ENCODE measurements around the gene FUT9.

FUT9 gene

DNA sequence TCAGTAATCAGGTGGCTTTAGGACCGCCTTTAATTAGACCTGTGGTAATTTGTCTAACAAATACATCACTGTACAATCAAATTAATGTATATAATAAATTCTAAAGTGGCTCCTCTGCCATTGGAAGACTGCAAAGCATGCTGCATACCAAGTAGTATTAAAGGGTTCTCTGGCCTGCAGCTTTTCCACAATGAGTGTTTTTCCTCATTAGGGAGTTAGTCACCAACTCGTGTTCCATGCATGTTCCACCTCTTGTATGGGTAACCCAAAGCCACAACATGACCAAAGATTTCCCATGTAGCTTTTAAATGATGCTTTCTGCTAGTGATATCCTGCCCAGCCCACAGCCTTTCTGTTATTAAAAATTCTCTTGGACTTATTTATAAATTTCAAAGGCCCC, 218.7 kb downstream of the FUT9 start:
- no peaks in the 10 kb centered on the region for H3K4me1 ChIP-seq
- DNase-seq = no peak
- H3K27me3 ChIP-seq = no peaks in the 10 kb centered on the region; the same call in 1 of the 2 replicates
- H3K9me3 ChIP-seq = no peaks in the 10 kb centered on the region
- TF ChIP-seq, protein P1, sequence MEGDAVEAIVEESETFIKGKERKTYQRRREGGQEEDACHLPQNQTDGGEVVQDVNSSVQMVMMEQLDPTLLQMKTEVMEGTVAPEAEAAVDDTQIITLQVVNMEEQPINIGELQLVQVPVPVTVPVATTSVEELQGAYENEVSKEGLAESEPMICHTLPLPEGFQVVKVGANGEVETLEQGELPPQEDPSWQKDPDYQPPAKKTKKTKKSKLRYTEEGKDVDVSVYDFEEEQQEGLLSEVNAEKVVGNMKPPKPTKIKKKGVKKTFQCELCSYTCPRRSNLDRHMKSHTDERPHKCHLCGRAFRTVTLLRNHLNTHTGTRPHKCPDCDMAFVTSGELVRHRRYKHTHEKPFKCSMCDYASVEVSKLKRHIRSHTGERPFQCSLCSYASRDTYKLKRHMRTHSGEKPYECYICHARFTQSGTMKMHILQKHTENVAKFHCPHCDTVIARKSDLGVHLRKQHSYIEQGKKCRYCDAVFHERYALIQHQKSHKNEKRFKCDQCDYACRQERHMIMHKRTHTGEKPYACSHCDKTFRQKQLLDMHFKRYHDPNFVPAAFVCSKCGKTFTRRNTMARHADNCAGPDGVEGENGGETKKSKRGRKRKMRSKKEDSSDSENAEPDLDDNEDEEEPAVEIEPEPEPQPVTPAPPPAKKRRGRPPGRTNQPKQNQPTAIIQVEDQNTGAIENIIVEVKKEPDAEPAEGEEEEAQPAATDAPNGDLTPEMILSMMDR (IDR thresholded peaks at IDR 0.05; ENCODE audit: low read depth, low read length) = no peak
- no peak overlapping the region for H3K4me3 ChIP-seq (ENCODE audit: low read depth, low read length)
- H3K36me3 ChIP-seq = no peaks in the 10 kb centered on the region

DNA sequence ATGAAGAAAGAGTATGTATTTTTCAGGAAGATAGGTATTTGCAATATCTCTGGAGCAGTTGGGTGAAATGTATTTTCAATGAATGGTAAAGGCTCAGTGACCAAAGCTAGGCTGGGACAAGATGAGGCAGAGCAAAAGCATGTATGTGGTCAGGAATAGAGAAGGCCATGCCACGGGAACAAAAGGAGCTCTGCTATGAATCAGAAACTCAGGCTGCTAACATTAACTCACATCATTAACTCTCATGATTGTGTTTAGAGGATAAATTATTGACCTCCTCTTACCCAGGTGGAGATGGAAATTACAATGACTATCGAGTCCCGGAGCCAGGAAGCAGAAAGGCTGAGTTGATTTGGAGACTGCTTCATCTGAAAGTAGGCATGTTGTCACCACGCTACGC, 220.2 kb downstream of the FUT9 start:
- no peaks in the 10 kb centered on the region for H3K9me3 ChIP-seq
- H3K4me1 ChIP-seq = no peaks in the 10 kb centered on the region
- H3K36me3 ChIP-seq = no peaks in the 10 kb centered on the region
- no peaks in the 10 kb centered on the region for H3K27me3 ChIP-seq
- TF ChIP-seq, protein P1 (IDR thresholded peaks at IDR 0.05; ENCODE audit: low read depth, low read length) = no peak
- DNase-seq = no peak
- no peak overlapping the region for H3K4me3 ChIP-seq (ENCODE audit: low read depth, low read length)

DNA sequence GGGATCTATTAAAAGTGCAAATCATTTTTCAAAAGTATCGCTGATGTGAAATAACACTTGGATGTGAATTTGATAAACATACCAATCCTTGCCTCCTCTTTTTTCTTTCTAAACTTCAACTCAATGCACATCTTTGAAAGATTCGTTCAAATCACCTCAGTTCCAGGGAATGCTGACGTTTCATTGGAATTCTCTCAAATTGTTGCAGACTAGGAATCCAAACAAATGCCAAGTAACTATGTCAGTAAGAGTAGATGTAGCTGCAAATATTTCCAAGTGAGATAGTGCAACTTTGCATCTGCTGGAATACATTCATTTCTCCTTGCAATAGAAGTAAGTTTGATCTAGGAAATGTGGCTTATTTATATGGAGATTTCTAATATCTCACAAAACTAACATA, 220.7 kb downstream of the FUT9 start:
- no peaks in the 10 kb centered on the region for H3K27me3 ChIP-seq
- no peaks in the 10 kb centered on the region for H3K36me3 ChIP-seq
- DNase-seq = no peak
- TF ChIP-seq, protein P1 (IDR thresholded peaks at IDR 0.05; ENCODE audit: low read depth, low read length) = no peak
- no peaks in the 10 kb centered on the region for H3K4me1 ChIP-seq
- H3K9me3 ChIP-seq = no peaks in the 10 kb centered on the region
- no peak overlapping the region for H3K4me3 ChIP-seq (ENCODE audit: low read depth, low read length)

DNA sequence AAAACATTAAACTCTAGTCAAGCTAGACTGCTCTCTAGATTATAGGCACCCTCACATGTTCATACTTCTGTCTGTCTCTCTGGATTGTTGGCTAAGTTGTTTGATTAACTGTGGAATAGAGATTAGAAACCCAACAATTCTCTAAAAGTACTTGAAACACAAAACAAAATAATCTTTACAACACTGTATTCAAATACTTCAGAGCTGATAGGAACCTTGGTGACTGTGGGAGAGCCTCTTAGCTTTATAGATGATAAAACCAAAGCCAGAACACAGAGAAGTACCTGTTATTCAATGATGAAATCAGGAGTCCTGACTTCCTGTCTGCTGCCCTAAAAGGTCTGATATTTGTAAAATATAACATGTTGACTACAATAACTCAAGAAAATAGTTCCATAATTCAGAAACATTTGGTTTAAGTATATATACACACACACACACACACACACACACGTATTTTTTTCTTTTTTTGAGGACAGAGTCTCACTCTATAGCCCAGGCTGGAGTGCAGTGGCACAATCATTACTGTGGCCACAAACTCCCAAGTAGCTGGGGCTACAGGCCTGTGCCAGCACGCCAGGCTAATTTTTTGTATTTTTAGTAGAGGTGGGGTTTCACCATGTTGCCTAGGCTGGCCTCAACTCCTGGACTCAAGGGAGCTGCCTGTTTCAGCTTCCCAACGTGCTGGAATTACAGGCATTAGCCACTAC, 222.0 kb downstream of the FUT9 start:
- H3K4me3 ChIP-seq (ENCODE audit: low read depth, low read length) = no peak overlapping the region
- no peaks in the 10 kb centered on the region for H3K4me1 ChIP-seq
- no peaks in the 10 kb centered on the region for H3K9me3 ChIP-seq
- no peaks in the 10 kb centered on the region for H3K36me3 ChIP-seq
- H3K27me3 ChIP-seq = no peaks in the 10 kb centered on the region
- TF ChIP-seq, protein P1 (IDR thresholded peaks at IDR 0.05; ENCODE audit: low read depth, low read length) = no peak
- DNase-seq = no peak

DNA sequence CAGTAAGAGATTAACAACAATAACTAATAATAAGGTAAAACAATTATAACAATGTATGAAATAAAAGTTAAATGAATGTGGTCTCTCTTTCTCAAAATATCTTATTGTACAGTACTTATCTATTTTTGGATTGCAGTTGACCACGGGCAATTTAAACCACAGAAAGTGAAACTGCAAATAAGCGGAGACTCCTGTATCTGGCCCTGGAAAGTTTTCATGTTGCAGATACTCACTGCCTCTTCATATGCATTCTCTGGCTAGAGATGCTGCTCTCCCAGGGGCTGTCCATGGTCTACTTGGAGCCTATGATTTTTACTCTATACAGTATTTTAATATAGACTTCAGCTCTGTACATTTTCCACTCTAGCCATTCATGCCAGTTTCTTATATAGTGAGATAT, 230.8 kb downstream of the FUT9 start:
- DNase-seq = no peak
- H3K9me3 ChIP-seq = no peaks in the 10 kb centered on the region
- TF ChIP-seq, protein P1 (IDR thresholded peaks at IDR 0.05; ENCODE audit: low read depth, low read length) = no peak
- H3K4me1 ChIP-seq = no peaks in the 10 kb centered on the region
- no peaks in the 10 kb centered on the region for H3K36me3 ChIP-seq
- H3K4me3 ChIP-seq (ENCODE audit: low read depth, low read length) = no peak overlapping the region
- no peaks in the 10 kb centered on the region for H3K27me3 ChIP-seq

DNA sequence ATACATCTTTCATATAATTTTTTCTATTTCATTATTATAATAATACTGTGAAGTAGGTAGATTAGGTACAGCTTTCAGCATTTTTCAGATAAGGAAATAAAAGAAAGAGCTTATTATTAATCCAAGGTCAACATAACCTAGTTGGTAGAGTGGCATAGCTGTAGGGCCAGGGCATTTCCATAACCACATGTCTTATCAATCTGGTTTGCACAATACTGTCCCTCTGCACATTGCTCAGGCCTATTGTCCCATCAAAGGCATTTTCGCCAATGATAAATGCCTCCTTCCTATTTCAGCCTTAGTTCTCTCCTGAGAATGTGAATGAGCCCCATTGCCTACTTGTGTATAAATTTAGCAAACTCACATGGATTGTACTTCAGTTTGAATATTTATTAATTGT, 234.0 kb downstream of the FUT9 start:
- H3K4me1 ChIP-seq = no peaks in the 10 kb centered on the region
- no peaks in the 10 kb centered on the region for H3K9me3 ChIP-seq
- H3K4me3 ChIP-seq (ENCODE audit: low read depth, low read length) = no peak overlapping the region
- no peaks in the 10 kb centered on the region for H3K36me3 ChIP-seq
- DNase-seq = no peak
- H3K27me3 ChIP-seq = no peaks in the 10 kb centered on the region
- TF ChIP-seq, protein P1 (IDR thresholded peaks at IDR 0.05; ENCODE audit: low read depth, low read length) = no peak
